Hematopoietic multipotent progenitor cell treated with erythropoietin and hydrocortisone succinate and interleukin-3 and kit ligand, for 17 days (in vitro differentiated cells): ENCODE data around the gene PPP1CA.
"Not testable (repeated sequence)": the region's sequence is repeated elsewhere in the genome, so short reads cannot be mapped to it uniquely, and the experiment has no call there.

Source experiments
- DNase-seq: peaks from one replicate; pipeline ENCODE4 v3.0.0-alpha.2; 2015; ENCODE audit warnings: low spot score

The PPP1CA gene

GRCh38 chr11:67416416-67417335 lies 15.0 kb upstream of the PPP1CA start:
- DNase-seq = peak; percentile 67

DNA sequence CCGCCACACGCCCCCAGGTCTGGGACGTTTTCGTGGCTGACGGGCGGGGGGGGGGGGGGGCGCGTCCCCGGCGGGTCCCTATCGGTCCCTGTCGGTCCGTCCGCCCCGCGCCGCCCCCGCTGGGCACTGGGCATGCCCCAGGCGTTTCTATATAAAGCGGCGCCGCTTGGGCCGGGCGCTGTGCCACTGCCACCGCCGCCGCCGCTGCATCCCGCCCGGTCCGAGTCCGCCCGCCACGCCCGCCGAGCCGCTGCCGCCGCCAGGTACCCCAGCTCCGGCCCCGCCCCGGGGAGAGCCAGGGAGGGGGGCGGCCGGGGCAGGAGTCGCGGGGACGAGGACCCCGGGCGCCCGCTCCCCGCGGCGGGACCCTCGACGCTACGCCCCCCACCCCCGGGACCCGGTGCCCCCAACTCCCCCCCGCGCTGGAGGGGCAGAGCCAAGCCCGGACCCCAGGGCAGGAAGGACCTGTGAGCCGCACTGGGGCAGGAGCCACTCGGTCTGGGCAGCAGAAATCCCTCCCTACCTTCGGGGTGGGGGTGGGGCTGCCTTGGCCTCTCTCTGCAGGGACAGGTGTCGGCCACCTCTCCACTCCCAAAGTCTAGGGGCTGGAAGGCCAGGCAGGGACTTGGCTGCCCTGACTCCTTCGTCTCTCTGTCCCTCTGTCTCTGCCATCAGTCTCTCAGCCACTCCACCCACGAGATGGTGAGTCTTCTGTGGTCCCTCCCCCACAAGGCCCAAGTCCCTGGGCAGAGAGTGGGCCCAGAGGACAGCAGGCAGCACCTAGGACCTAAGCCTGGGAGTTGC lies 14.0 kb upstream of the PPP1CA start, which contains the start of gene CARNS1:
TSS of gene CARNS1 (plus strand) at position 178 of the 804 bp plus-strand sequence. CDS start at position 700, 522 bp downstream.
- DNase-seq = peak; percentile 52

- DNase-seq = peak; percentile 65
Observed at GRCh38 chr11:67413266-67413849, 11.7 kb upstream of the PPP1CA start.

- DNase-seq = no peak
Observed at GRCh38 chr11:67412495-67413179, 11.0 kb upstream of the PPP1CA start.

DNA sequence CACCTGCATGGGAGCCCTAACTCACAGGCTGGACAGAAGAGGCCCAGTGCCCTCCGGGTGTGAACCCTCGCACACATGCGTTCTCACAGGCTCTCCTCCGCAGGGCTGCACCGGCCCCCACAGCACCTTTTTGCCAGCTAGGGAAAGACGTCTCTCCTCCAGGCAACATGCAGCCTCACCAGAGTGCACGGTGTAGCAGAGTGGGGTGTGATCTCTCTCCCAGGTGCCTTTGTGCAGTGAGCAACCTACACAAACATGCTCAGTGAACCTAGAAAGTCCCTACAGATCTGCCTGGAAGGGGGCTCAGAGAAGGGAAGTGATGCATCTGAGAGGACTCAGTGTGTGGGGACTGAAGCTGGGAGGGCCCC lies 10.1 kb upstream of the PPP1CA start:
- no peak for DNase-seq

GRCh38 chr11:67410984-67411784 lies 9.5 kb upstream of the PPP1CA start:
- DNase-seq = no peak

DNA sequence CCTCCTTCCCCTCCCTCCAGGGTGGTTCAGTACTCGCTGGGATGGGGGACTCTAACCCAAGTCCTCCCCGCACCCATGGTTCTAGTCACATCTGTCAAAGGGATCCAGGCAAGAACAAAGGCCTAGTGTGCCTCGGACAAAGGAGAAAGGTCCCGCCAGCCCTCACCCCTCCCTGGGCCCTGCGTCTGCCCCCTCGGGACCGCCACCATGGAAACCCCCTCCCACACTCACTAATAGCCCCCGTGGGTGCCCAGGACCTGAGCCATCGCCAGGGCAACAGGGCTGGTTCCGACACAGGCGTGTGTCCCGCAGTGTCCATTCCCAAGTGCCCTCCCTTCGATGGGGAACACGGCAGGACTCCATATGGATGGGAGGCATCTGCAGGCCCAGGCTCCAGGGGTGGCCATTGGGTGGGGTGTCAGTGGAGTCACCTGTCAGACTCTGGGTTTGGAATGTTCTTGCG lies 8.7 kb upstream of the PPP1CA start:
- DNase-seq = no peak

DNA sequence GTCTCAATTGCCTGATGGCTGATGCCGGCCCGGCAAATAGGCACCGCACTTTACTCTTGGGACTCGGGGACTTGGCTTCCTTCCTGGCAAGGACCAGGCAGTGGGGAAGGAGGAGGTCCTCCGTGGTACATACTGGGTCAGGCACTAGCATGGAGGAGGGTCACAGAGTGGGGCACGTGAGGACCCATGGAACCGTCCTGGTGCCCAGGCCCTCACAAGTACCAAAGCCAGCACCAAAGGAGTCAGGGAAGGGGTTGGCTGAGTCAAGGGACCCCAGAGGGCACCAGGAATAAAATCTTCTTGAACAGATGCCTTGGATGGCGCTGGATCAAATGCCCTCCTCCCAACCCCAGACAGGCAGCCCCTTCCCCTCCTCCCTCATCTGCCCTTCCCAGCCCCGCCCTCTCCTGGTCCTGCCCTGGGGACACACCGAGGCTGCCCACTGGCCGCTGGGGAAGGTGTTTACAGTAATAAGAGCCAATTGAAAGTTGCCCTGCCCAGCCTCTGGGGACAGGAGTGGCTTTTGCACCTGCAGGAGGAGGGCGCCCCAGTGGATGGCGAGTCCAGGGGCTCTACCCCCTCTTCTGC lies 8.2 kb upstream of the PPP1CA start:
- DNase-seq = peak; percentile 52

DNA sequence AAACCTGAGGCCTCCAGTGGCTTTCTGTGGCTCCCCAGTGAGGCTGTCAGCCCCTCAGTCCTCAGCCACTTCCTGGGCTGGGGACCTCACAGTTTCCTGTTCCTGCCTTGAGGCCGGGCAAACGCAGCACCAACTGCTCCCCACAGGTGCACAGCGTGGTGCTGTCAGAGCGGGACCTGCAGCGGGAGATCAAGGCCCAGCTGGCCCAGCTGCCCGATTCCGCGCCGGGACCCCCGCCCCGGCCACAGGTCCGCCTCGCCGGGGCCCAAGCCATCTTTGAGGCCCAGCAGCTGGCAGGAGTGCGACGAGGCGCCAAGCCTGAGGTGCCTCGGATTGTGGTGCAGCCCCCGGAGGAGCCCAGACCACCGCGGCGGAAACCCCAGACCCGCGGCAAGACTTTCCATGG lies 7.6 kb upstream of the PPP1CA start:
- DNase-seq = no peak

- DNase-seq = no peak
Observed at GRCh38 chr11:67408437-67409200, 7.0 kb upstream of the PPP1CA start.

GRCh38 chr11:67407688-67408163 lies 6.1 kb upstream of the PPP1CA start:
- no peak for DNase-seq

DNA sequence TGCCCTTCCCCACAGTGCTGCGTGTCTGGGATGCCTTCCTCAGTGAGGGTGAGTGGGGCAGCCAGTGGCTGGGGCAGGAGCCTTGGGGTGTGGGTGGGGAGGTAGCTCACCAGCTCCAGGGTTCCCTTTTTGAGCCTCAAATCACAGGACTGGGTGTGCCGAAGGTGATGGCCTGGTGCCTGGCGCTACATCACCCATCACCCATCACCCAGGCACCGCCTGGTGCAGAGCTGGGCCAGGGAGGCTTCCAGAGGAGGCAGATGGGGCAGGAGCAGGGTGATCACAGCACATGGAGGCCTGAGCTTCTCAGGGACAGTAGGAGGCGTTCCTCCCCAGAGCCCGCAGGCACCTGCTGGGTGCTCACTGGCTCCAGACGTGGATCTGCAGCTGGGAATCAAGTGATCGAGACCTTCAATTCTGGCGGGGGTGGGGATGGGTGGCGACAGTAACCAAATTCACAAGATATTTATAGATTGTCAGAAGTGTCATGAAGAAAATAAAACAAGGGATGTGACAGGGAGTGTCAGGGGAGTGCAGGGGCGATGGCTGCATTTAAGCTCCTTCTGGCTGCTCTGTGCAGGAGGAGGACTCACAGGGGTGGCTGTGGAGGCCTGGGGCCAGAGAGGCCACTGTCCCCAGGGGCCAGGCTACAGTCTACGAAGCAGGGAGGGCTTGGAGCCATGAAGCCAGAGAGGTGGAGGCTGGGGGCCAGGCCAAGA lies 5.5 kb upstream of the PPP1CA start:
- no peak for DNase-seq

DNA sequence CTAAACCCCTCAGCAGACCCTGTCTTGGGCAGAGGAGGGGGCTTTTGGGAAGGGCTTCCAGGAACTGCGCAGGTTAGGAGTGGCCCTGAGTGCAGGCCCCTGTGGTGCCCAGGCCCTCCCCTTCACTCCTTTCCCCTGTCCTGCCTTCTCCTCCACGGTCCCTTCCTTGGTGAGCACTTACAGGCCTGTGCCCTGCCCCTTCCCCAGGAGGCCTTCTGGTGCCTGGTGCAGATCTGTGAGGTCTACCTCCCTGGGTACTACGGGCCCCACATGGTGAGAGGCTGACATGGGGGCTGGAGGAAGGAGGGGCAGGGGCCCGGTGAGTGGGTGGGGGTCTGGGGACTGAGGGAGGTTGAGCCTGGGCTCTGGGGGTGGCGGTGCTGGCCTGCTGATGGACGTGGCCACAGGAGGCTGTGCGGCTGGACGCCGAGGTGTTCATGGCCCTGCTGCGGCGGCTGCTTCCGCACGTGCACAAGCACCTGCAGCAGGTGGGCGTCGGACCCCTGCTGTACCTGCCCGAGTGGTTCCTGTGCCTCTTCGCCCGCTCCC lies 4.8 kb upstream of the PPP1CA start:
- DNase-seq = no peak

- DNase-seq = no peak
Observed at GRCh38 chr11:67405688-67406339, 4.2 kb upstream of the PPP1CA start.

DNA sequence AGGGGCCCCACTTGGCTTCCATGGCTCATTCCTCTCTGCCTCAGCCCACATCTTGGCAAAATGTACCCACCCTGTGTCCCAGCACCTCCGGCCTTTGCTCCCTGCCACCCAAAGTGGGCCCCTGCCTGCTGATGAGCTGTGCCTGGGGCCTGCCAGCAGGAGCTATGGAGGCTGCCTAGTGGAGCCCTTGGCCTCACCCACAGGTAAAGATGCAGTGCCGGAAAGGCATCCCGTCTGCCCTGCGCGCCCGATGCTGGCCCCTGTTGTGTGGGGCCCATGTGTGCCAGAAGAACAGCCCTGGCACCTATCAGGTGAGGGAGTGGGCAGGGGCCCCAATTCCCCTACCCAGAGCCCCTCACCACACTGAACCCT lies 3.5 kb upstream of the PPP1CA start:
- DNase-seq = no peak

GRCh38 chr11:67404515-67405195 lies 3.0 kb upstream of the PPP1CA start:
- no peak for DNase-seq

GRCh38 chr11:67403085-67403484 lies 1.4 kb upstream of the PPP1CA start:
- DNase-seq = not testable (repeated sequence)
